ENCODE results near the gene THRB.

The THRB gene

GRCh38 chr3:24457719-24458118, 36.9 kb downstream of the THRB start:
- Histone ChIP-seq H3K27ac (ENCODE audit: low read length, poor library complexity, severe bottlenecking) (no peak overlapping the region), H3K23ac (ENCODE audit: low read length in 2 of 2) (no peak overlapping the region), H2AK5ac (ENCODE audit: low read length, severe bottlenecking) (no peak overlapping the region), H3K4me3 (ENCODE audit: insufficient read depth in 1 of 2, low read depth in 1 of 2, low read length in 2 of 2) (no peak overlapping the region), H3K4ac (ENCODE audit: low read depth in 1 of 2, low read length in 2 of 2) (no peak overlapping the region), H2BK12ac (ENCODE audit: low read length in 2 of 2) (no peak overlapping the region), H4K91ac (ENCODE audit: low read length) (no peak overlapping the region), H3K4me1 (ENCODE audit: control insufficient read depth, insufficient read depth, low read depth, low read length) (no peaks in the 10 kb centered on the region), H3K36me3 (ENCODE audit: control insufficient read depth in 1 of 2, insufficient read depth in 2 of 2, low read depth in 1 of 2, low read length in 2 of 2) (no peaks in the 10 kb centered on the region), H3K18ac (ENCODE audit: low read depth in 1 of 2, low read length in 2 of 2) (no peak overlapping the region), H3K9ac (ENCODE audit: low read length) (no peak overlapping the region), H2BK15ac (ENCODE audit: low read depth, poor library complexity, severe bottlenecking) (no peak overlapping the region), H3K4me2 (ENCODE audit: low read length, poor library complexity, severe bottlenecking) (no peak overlapping the region), H3K27me3 (ENCODE audit: control insufficient read depth in 1 of 2, insufficient read depth in 1 of 2, low read length in 2 of 2) (no peaks in the 10 kb centered on the region), H3K79me1 (replicated peaks; ENCODE audit: low read length, poor library complexity, severe bottlenecking) (no peaks in the 10 kb centered on the region), H3K9me3 (ENCODE audit: control insufficient read depth, low read length) (no peaks in the 10 kb centered on the region), H2AFZ (ENCODE audit: low read depth, low read length) (no peak overlapping the region), H2BK120ac (ENCODE audit: low read depth, low read length) (no peak overlapping the region), H4K8ac (ENCODE audit: low read length) (no peak overlapping the region), H3K14ac (ENCODE audit: low read length in 2 of 2) (no peak overlapping the region), H2BK5ac (ENCODE audit: low read depth, low read length, poor library complexity, severe bottlenecking) (no peak overlapping the region)
- WGBS = 63% methylated on average over 2 of the region's 2 CpGs
- no peak for DNase-seq

GRCh38 chr3:24454856-24455255, 39.8 kb downstream of the THRB start:
- H3K4me2 ChIP-seq (ENCODE audit: low read length, poor library complexity, severe bottlenecking) = no peak overlapping the region
- H2BK120ac ChIP-seq (ENCODE audit: low read depth, low read length) = no peak overlapping the region
- no peak overlapping the region for H4K8ac ChIP-seq (ENCODE audit: low read length)
- no peaks in the 10 kb centered on the region for H3K4me1 ChIP-seq (ENCODE audit: control insufficient read depth, insufficient read depth, low read depth, low read length)
- H3K4ac ChIP-seq (ENCODE audit: low read depth in 1 of 2, low read length in 2 of 2) = no peak overlapping the region
- no peak overlapping the region for H2BK15ac ChIP-seq (ENCODE audit: low read depth, poor library complexity, severe bottlenecking)
- no peaks in the 10 kb centered on the region for H3K9me3 ChIP-seq (ENCODE audit: control insufficient read depth, low read length)
- no peak overlapping the region for H2AFZ ChIP-seq (ENCODE audit: low read depth, low read length)
- H3K23ac ChIP-seq (ENCODE audit: low read length in 2 of 2) = no peak overlapping the region
- no peak overlapping the region for H2BK12ac ChIP-seq (ENCODE audit: low read length in 2 of 2)
- H3K79me1 ChIP-seq (replicated peaks; ENCODE audit: low read length, poor library complexity, severe bottlenecking) = peaks cover 7% of the 10 kb centered on the region
- no peak overlapping the region for H3K18ac ChIP-seq (ENCODE audit: low read depth in 1 of 2, low read length in 2 of 2)
- no peak overlapping the region for H2AK5ac ChIP-seq (ENCODE audit: low read length, severe bottlenecking)
- H3K9ac ChIP-seq (ENCODE audit: low read length) = no peak overlapping the region
- no peak overlapping the region for H4K91ac ChIP-seq (ENCODE audit: low read length)
- no CpG with 5 or more reads among the region's 3 CpGs for WGBS
- no peak overlapping the region for H3K27ac ChIP-seq (ENCODE audit: low read length, poor library complexity, severe bottlenecking)
- H3K4me3 ChIP-seq (ENCODE audit: insufficient read depth in 1 of 2, low read depth in 1 of 2, low read length in 2 of 2) = no peak overlapping the region
- no peaks in the 10 kb centered on the region for H3K27me3 ChIP-seq (ENCODE audit: control insufficient read depth in 1 of 2, insufficient read depth in 1 of 2, low read length in 2 of 2)
- no peak overlapping the region for H3K14ac ChIP-seq (ENCODE audit: low read length in 2 of 2)
- no peak overlapping the region for H2BK5ac ChIP-seq (ENCODE audit: low read depth, low read length, poor library complexity, severe bottlenecking)
- DNase-seq = peak; percentile 17
- no peaks in the 10 kb centered on the region for H3K36me3 ChIP-seq (ENCODE audit: control insufficient read depth in 1 of 2, insufficient read depth in 2 of 2, low read depth in 1 of 2, low read length in 2 of 2)

GRCh38 chr3:24454393-24454792, 40.3 kb downstream of the THRB start:
- DNase-seq = no peak
- Histone ChIP-seq H2BK12ac (ENCODE audit: low read length in 2 of 2) (no peak overlapping the region), H3K36me3 (ENCODE audit: control insufficient read depth in 1 of 2, insufficient read depth in 2 of 2, low read depth in 1 of 2, low read length in 2 of 2) (no peaks in the 10 kb centered on the region), H3K4me3 (ENCODE audit: insufficient read depth in 1 of 2, low read depth in 1 of 2, low read length in 2 of 2) (no peak overlapping the region), H2AFZ (ENCODE audit: low read depth, low read length) (no peak overlapping the region), H4K91ac (ENCODE audit: low read length) (no peak overlapping the region), H3K9ac (ENCODE audit: low read length) (no peak overlapping the region), H3K4me2 (ENCODE audit: low read length, poor library complexity, severe bottlenecking) (no peak overlapping the region), H3K14ac (ENCODE audit: low read length in 2 of 2) (no peak overlapping the region), H3K27me3 (ENCODE audit: control insufficient read depth in 1 of 2, insufficient read depth in 1 of 2, low read length in 2 of 2) (no peaks in the 10 kb centered on the region), H4K8ac (ENCODE audit: low read length) (no peak overlapping the region), H2BK120ac (ENCODE audit: low read depth, low read length) (no peak overlapping the region), H3K4me1 (ENCODE audit: control insufficient read depth, insufficient read depth, low read depth, low read length) (no peaks in the 10 kb centered on the region), H2BK5ac (ENCODE audit: low read depth, low read length, poor library complexity, severe bottlenecking) (no peak overlapping the region), H3K23ac (ENCODE audit: low read length in 2 of 2) (no peak overlapping the region), H3K27ac (ENCODE audit: low read length, poor library complexity, severe bottlenecking) (no peak overlapping the region), H2AK5ac (ENCODE audit: low read length, severe bottlenecking) (no peak overlapping the region), H3K18ac (ENCODE audit: low read depth in 1 of 2, low read length in 2 of 2) (no peak overlapping the region), H3K79me1 (replicated peaks; ENCODE audit: low read length, poor library complexity, severe bottlenecking) (peaks cover 7% of the 10 kb centered on the region), H3K4ac (ENCODE audit: low read depth in 1 of 2, low read length in 2 of 2) (no peak overlapping the region), H3K9me3 (ENCODE audit: control insufficient read depth, low read length) (no peaks in the 10 kb centered on the region), H2BK15ac (ENCODE audit: low read depth, poor library complexity, severe bottlenecking) (no peak overlapping the region)

GRCh38 chr3:24451461-24452099, 43.1 kb downstream of the THRB start:
- Histone ChIP-seq H3K27ac (ENCODE audit: low read length, poor library complexity, severe bottlenecking) (no peak overlapping the region), H3K27me3 (ENCODE audit: control insufficient read depth in 1 of 2, insufficient read depth in 1 of 2, low read length in 2 of 2) (no peaks in the 10 kb centered on the region), H4K91ac (ENCODE audit: low read length) (no peak overlapping the region), H3K4ac (ENCODE audit: low read depth in 1 of 2, low read length in 2 of 2) (no peak overlapping the region), H3K9ac (ENCODE audit: low read length) (no peak overlapping the region), H3K18ac (ENCODE audit: low read depth in 1 of 2, low read length in 2 of 2) (peak overlapping the region in 1 of 2 experiments; percentile 38), H3K4me2 (ENCODE audit: low read length, poor library complexity, severe bottlenecking) (no peak overlapping the region), H3K36me3 (ENCODE audit: control insufficient read depth in 1 of 2, insufficient read depth in 2 of 2, low read depth in 1 of 2, low read length in 2 of 2) (no peaks in the 10 kb centered on the region), H2BK15ac (ENCODE audit: low read depth, poor library complexity, severe bottlenecking) (no peak overlapping the region), H2BK12ac (ENCODE audit: low read length in 2 of 2) (no peak overlapping the region), H2AK5ac (ENCODE audit: low read length, severe bottlenecking) (no peak overlapping the region), H3K23ac (ENCODE audit: low read length in 2 of 2) (no peak overlapping the region), H3K4me1 (ENCODE audit: control insufficient read depth, insufficient read depth, low read depth, low read length) (no peaks in the 10 kb centered on the region), H4K8ac (ENCODE audit: low read length) (no peak overlapping the region), H3K14ac (ENCODE audit: low read length in 2 of 2) (no peak overlapping the region), H2BK5ac (ENCODE audit: low read depth, low read length, poor library complexity, severe bottlenecking) (no peak overlapping the region), H2AFZ (ENCODE audit: low read depth, low read length) (no peak overlapping the region), H3K9me3 (ENCODE audit: control insufficient read depth, low read length) (no peaks in the 10 kb centered on the region), H3K79me1 (replicated peaks; ENCODE audit: low read length, poor library complexity, severe bottlenecking) (peaks cover 7% of the 10 kb centered on the region), H3K4me3 (ENCODE audit: insufficient read depth in 1 of 2, low read depth in 1 of 2, low read length in 2 of 2) (no peak overlapping the region), H2BK120ac (ENCODE audit: low read depth, low read length) (no peak overlapping the region)
- WGBS = 81% methylated on average over 7 of the region's 7 CpGs
- peak; percentile 32 for DNase-seq
